H9 (cell line): ENCODE measurements around the gene SCCPDH. TPM values are rescaled to one million over a fixed set of nuclear protein-coding genes. Genes with fewer than 3 reads are reported as not detected.

Experiments
- DNase-seq: peaks from one replicate; pipeline ENCODE4 v3.0.0-alpha.2; 2017
- H2AFZ ChIP-seq: one replicate; pipeline ENCODE4 v1.6.1; 2013; ENCODE audit warnings: mild to moderate bottlenecking, low read length, control low read depth, moderate library complexity
- H2AK5ac ChIP-seq: 2 replicates; pipeline ENCODE4 v1.6.1; 2013; ENCODE audit warnings: low read length, control low read depth, mixed read lengths; ENCODE audit not compliant: insufficient read length
- H2BK120ac ChIP-seq: one replicate; pipeline ENCODE4 v1.6.1; 2013; ENCODE audit warnings: low read depth, mild to moderate bottlenecking, low read length, control low read depth, inconsistent platforms; ENCODE audit not compliant: poor library complexity, severe bottlenecking
- H2BK12ac ChIP-seq: 2 replicates; pipeline ENCODE4 v1.6.1; 2013; ENCODE audit warnings: low read length, control low read depth, mixed read lengths, low read depth; ENCODE audit not compliant: insufficient read length
- H2BK15ac ChIP-seq: 2 replicates; pipeline ENCODE4 v1.6.1; 2013; ENCODE audit warnings: low read depth, low read length, control low read depth
- H2BK20ac ChIP-seq: one replicate; pipeline ENCODE4 v1.6.1; 2013; ENCODE audit warnings: low read depth, mild to moderate bottlenecking, low read length, control low read depth, inconsistent platforms; ENCODE audit not compliant: poor library complexity, severe bottlenecking
- H2BK5ac ChIP-seq: 2 replicates; pipeline ENCODE4 v1.6.1; 2013; ENCODE audit warnings: low read length, control low read depth, mixed read lengths; ENCODE audit not compliant: insufficient read length
- H3K14ac ChIP-seq: 2 replicates; pipeline ENCODE4 v1.6.1; 2013; ENCODE audit warnings: low read length, control low read depth; ENCODE audit not compliant: insufficient read depth
- H3K18ac ChIP-seq: 2 replicates; pipeline ENCODE4 v1.6.1; 2013; ENCODE audit warnings: low read depth, mild to moderate bottlenecking, mixed read lengths, low read length, control low read depth; ENCODE audit not compliant: insufficient read length
- H3K23ac ChIP-seq: 2 replicates; pipeline ENCODE4 v1.6.1; 2013; ENCODE audit warnings: low read length, control low read depth, mixed read lengths, low read depth; ENCODE audit not compliant: insufficient read length
- H3K23me2 ChIP-seq: 2 replicates; pipeline ENCODE4 v1.6.1; 2013; ENCODE audit warnings: low read depth, mild to moderate bottlenecking, mixed read lengths, low read length, control low read depth; ENCODE audit not compliant: insufficient read length, poor library complexity, severe bottlenecking
- H3K27ac ChIP-seq: 2 replicates; pipeline ENCODE4 v1.5.1; 2013; ENCODE audit warnings: low read length, control low read depth, mixed read lengths, low read depth; ENCODE audit not compliant: insufficient read length
- H3K27me3 ChIP-seq: 2 replicates; pipeline ENCODE4 v1.6.1; 2013; ENCODE audit warnings: low read length, control low read depth, inconsistent platforms; ENCODE audit not compliant: insufficient read depth
- H3K4ac ChIP-seq: 2 replicates; pipeline ENCODE4 v1.6.1; 2013; ENCODE audit warnings: low read depth, mild to moderate bottlenecking, control low read depth, inconsistent platforms, low read length, moderate library complexity
- H3K4me1 ChIP-seq: 2 replicates; pipeline ENCODE4 v1.6.1; 2013; ENCODE audit warnings: low read length, control low read depth, inconsistent platforms; ENCODE audit not compliant: insufficient read depth
- H3K4me2 ChIP-seq: 2 replicates; pipeline ENCODE4 v1.6.1; 2013; ENCODE audit warnings: low read length, control low read depth, mixed read lengths; ENCODE audit not compliant: insufficient read length, insufficient read depth
- H3K56ac ChIP-seq: 2 replicates; pipeline ENCODE4 v1.6.1; 2013; ENCODE audit warnings: low read depth, mild to moderate bottlenecking, mixed read lengths, low read length, control low read depth; ENCODE audit not compliant: insufficient read length
- H3K79me1 ChIP-seq: 2 replicates; pipeline ENCODE4 v1.6.1; 2013; ENCODE audit warnings: low read depth, mild to moderate bottlenecking, moderate library complexity, low read length, control low read depth, inconsistent platforms; ENCODE audit not compliant: insufficient read depth, poor library complexity, severe bottlenecking
- H3K79me2 ChIP-seq: 2 replicates; pipeline ENCODE4 v1.6.1; 2013; ENCODE audit warnings: low read length, control low read depth, inconsistent platforms; ENCODE audit not compliant: insufficient read depth
- H3K9ac ChIP-seq: 2 replicates; pipeline ENCODE4 v1.6.1; 2013; ENCODE audit warnings: low read length, control low read depth, mixed read lengths; ENCODE audit not compliant: insufficient read length; ENCODE audit errors: extremely low read depth
- H3K9me3 ChIP-seq: one replicate; pipeline ENCODE4 v1.6.1; 2013; ENCODE audit warnings: low read depth, low read length, inconsistent platforms; ENCODE audit not compliant: control insufficient read depth
- H3T11ph ChIP-seq: one replicate; pipeline ENCODE4 v1.6.1; 2013; ENCODE audit warnings: mild to moderate bottlenecking, low read length, control low read depth, inconsistent platforms
- H4K20me1 ChIP-seq: one replicate; pipeline ENCODE4 v1.6.1; 2013; ENCODE audit not compliant: control insufficient read depth, insufficient read length, insufficient read depth
- H4K5ac ChIP-seq: 2 replicates; pipeline ENCODE4 v1.6.1; 2013; ENCODE audit warnings: low read depth, mild to moderate bottlenecking, mixed read lengths, low read length, control low read depth; ENCODE audit not compliant: insufficient read length
- H4K8ac ChIP-seq: replicated peaks from 2 replicates; pipeline ENCODE4 v1.6.1; 2013; ENCODE audit warnings: low read length, control low read depth, mixed read lengths, low read depth; ENCODE audit not compliant: insufficient read length
- H4K91ac ChIP-seq: 2 replicates; pipeline ENCODE4 v1.6.1; 2013; ENCODE audit warnings: low read depth, mild to moderate bottlenecking, moderate library complexity, mixed read lengths, low read length, control low read depth; ENCODE audit not compliant: insufficient read length
- H3K27ac Mint-ChIP-seq, 3 experiments: 2 replicates in 2 of 3; 3 replicates in 1 of 3; pipeline ENCODE4 v1.8.0; 2020 to 2021; ENCODE audit warnings: mixed read lengths in 3 of 3, mild to moderate bottlenecking in 1 of 3, moderate library complexity in 1 of 3
- H3K27me3 Mint-ChIP-seq: 2 replicates; pipeline ENCODE4 v1.8.0; 2021; ENCODE audit warnings: low read depth, mild to moderate bottlenecking, moderate library complexity, mixed read lengths
- H3K36me3 Mint-ChIP-seq, 3 experiments: 2 replicates in 2 of 3; 3 replicates in 1 of 3; pipeline ENCODE4 v1.8.0; 2020 to 2021; ENCODE audit warnings: low read depth in 3 of 3, mixed read lengths in 3 of 3; ENCODE audit not compliant: insufficient read depth in 1 of 3
- H3K4me1 Mint-ChIP-seq, 2 experiments: 2 replicates each; pipeline ENCODE4 v1.8.0; 2020; ENCODE audit warnings: mixed read lengths in 2 of 2
- H3K4me3 Mint-ChIP-seq, 2 experiments: 2 replicates in 1 of 2; 3 replicates in 1 of 2; pipeline ENCODE4 v1.8.0; 2020 to 2021; ENCODE audit warnings: mild to moderate bottlenecking in 2 of 2, mixed read lengths in 2 of 2, moderate library complexity in 1 of 2
- H3K9me3 Mint-ChIP-seq, 2 experiments: 2 replicates in 1 of 2; 3 replicates in 1 of 2; pipeline ENCODE4 v1.8.0; 2020; ENCODE audit warnings: mild to moderate bottlenecking in 2 of 2, mixed read lengths in 2 of 2, moderate library complexity in 1 of 2
- WGBS: extraction: QIAGEN DNeasy Blood & Tissue Kit; methylation state at CpG from one replicate; pipeline ENCODE4 v1.1.7; 2013; ENCODE audit warnings: missing lambda C conversion rate, low lambda C conversion rate, mixed read lengths; ENCODE audit not compliant: insufficient read length; ENCODE audit errors: extremely low coverage; 5-methylcytosine and 5-hydroxymethylcytosine counted together
- total RNA-seq: library from RNA; stranded (reverse); gene quantifications from 2 replicates; pipeline ENCODE4 v1.2.1, GENCODE V29; 2021
- TF ChIP-seq, protein P1 (sequence below): fragments of 200-600 bp; sonication (generic); conservative IDR thresholded peaks from 3 replicates; pipeline ENCODE4 v1.8.0; 2021; ENCODE audit warnings: antibody characterized with exemption, mild to moderate bottlenecking

The SCCPDH gene
- total RNA-seq, 1 experiment from 2014 or later = 20.7 TPM

DNA sequence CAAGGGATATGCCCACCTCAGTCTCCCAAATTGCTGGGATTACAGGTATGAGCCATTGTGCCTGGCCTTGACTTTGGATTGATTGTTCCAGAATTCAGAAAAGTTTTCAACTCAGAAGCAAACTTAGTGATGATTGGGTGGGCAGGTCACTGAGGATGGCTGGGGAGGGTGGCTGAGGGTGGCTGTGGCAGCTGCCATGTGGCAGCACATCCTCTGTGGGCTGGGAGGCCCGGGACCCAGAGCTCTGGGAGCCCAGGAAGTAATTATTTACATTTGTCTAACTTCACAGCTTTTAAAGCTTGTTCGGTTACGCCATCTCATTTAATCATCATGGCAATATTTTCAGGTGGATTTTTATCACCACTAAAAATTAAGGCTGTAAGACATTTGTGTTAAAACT, 76.1 kb downstream of the SCCPDH start:
- Histone ChIP-seq H3K4ac (no peak overlapping the region), H3K9me3 (no peaks in the 10 kb centered on the region), H2AK5ac (no peak overlapping the region), H3K4me2 (no peak overlapping the region), H2BK5ac (no peak overlapping the region), H3K56ac (no peak overlapping the region), H4K91ac (no peak overlapping the region), H4K5ac (no peak overlapping the region), H4K8ac (no peak overlapping the region), H3K27me3 (no peaks in the 10 kb centered on the region), H3K14ac (no peak overlapping the region), H3K79me1 (no peaks in the 10 kb centered on the region), H2BK120ac (no peak overlapping the region), H2AFZ (no peak overlapping the region), H2BK20ac (no peak overlapping the region), H3K79me2 (no peaks in the 10 kb centered on the region), H2BK12ac (no peak overlapping the region), H3K23me2 (no peaks in the 10 kb centered on the region), H3T11ph (no peak overlapping the region), H3K18ac (no peak overlapping the region), H2BK15ac (no peak overlapping the region), H3K27ac (no peak overlapping the region), H3K4me1 (no peaks in the 10 kb centered on the region), H4K20me1 (no peaks in the 10 kb centered on the region), H3K9ac (no peak overlapping the region), H3K23ac (no peak overlapping the region)
- peaks cover 8% of the 10 kb centered on the region for H3K27me3 Mint-ChIP-seq
- no peaks in the 10 kb centered on the region for H3K36me3 Mint-ChIP-seq
- H3K4me3 Mint-ChIP-seq = no peak overlapping the region
- DNase-seq = no peak
- no peaks in the 10 kb centered on the region for H3K9me3 Mint-ChIP-seq
- H3K27ac Mint-ChIP-seq = no peak overlapping the region
- peaks cover 13 to 16% of the 10 kb centered on the region in 2 experiments for H3K4me1 Mint-ChIP-seq
- TF ChIP-seq, protein P1, sequence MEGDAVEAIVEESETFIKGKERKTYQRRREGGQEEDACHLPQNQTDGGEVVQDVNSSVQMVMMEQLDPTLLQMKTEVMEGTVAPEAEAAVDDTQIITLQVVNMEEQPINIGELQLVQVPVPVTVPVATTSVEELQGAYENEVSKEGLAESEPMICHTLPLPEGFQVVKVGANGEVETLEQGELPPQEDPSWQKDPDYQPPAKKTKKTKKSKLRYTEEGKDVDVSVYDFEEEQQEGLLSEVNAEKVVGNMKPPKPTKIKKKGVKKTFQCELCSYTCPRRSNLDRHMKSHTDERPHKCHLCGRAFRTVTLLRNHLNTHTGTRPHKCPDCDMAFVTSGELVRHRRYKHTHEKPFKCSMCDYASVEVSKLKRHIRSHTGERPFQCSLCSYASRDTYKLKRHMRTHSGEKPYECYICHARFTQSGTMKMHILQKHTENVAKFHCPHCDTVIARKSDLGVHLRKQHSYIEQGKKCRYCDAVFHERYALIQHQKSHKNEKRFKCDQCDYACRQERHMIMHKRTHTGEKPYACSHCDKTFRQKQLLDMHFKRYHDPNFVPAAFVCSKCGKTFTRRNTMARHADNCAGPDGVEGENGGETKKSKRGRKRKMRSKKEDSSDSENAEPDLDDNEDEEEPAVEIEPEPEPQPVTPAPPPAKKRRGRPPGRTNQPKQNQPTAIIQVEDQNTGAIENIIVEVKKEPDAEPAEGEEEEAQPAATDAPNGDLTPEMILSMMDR = no peak
- no CpG with 5 or more reads among the region's 3 CpGs for WGBS
